Measurements from ENCODE around the gene NHLRC4. TPM values are rescaled to one million over a fixed set of nuclear protein-coding genes. Genes with fewer than 3 reads are reported as not detected.
A peak's percentile ranks its signal among the peaks of the same experiment; 100 is the strongest.

NHLRC4 gene
- polyA plus RNA-seq, 1 donor (not counting 4 experiments of a cell fraction or from before 2014, with no cell fraction given): 0.10 TPM

DNA sequence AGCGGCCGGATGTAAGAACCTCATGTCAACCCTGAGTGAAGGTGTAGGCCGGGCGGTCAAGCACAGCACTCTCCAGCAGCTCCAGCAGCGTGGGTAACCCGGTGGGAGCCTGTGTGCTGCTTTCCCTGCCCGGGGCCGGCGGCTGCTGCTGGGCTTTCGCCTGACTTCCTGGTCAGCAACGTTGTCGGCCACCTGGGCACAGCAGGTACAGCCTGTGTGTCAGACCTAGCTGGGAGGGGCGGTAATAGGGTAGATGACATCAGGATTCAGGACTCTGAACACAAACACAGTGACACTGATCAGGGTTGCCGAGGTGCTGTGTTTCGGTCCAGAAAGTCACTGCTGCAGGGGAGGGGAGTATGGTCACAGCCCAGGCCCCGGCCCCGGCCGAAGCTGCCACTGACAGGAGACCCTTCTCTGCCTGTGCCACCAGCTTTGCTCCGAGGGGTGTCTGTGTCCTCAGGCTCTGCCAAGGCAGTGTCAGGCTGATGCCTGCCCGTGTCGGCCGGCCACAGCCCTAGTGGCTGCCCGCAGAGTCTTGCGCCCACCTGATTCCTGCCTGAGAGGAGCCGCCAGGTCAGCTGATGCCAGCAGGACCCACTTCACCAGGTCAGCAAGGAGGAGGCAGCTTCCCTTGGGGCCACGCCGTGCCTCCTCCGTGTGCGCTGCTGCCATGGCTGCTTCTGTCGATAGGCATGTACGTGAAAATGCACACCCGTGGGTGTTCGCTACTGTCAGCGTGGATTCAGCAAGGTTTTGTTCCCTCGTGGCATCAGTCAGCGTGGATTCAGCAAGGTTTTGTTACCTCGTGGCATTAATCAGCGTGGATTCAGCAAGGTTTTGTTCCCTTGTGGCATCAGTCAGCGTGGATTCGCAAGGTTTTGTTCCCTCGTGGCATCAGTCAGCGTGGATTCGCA lies 32.3 kb downstream of the NHLRC4 start:
- H3K4me2 ChIP-seq (ENCODE audit: control insufficient read depth, extremely low read depth, insufficient read depth, low read depth, low read length): no peak overlapping the region
- H2AFZ ChIP-seq (ENCODE audit: control insufficient read depth, low read length): no peak overlapping the region
- DNase-seq (ENCODE audit: low read depth, low spot score): no peak
- dilution Hi-C loops (cut with MboI; ENCODE audit: extremely low pct_ligation_motif_present, low sequenced_read_pairs): no loop called here
- no peak overlapping the region for H3K9ac ChIP-seq (ENCODE audit: control insufficient read depth, extremely low read depth, insufficient read depth, low read length)
- peaks cover 37% of the 10 kb centered on the region for H3K79me2 ChIP-seq (ENCODE audit: control insufficient read depth, insufficient read depth, low read length)
- no peaks in the 10 kb centered on the region for H3K9me1 ChIP-seq (ENCODE audit: control insufficient read depth, extremely low read depth, insufficient read depth, low read length)
- H3K36me3 ChIP-seq (ENCODE audit: control insufficient read depth in 2 of 2, extremely low read depth in 1 of 2, insufficient read depth in 2 of 2, low read length in 2 of 2): peaks cover 3 to 4% of the 10 kb centered on the region in 2 experiments
- H3K9me3 ChIP-seq (ENCODE audit: control insufficient read depth, low read depth, low read length): no peaks in the 10 kb centered on the region
- H3K27ac ChIP-seq (ENCODE audit: control insufficient read depth, insufficient read depth, low read length): no peak overlapping the region
- H3K4me3 ChIP-seq (ENCODE audit: control insufficient read depth in 2 of 3, extremely low read depth in 1 of 3, insufficient read depth in 2 of 3, low read depth in 1 of 3, low read length in 3 of 3): no peak overlapping the region
- no peaks in the 10 kb centered on the region for H3K27me3 ChIP-seq (ENCODE audit: control insufficient read depth, extremely low read depth, insufficient read depth, low read length)
- peaks cover 9% of the 10 kb centered on the region for H3K4me1 ChIP-seq (ENCODE audit: control insufficient read depth, extremely low read depth, insufficient read depth, low read length)
- H4K20me1 ChIP-seq (ENCODE audit: control insufficient read depth, extremely low read depth, insufficient read depth, low read length): peaks cover 23% of the 10 kb centered on the region
- no peak for TF ChIP-seq CTCF (optimal IDR thresholded peaks at IDR 0.05 in 1 of 3, IDR thresholded peaks at IDR 0.05 in 1 of 3, conservative IDR thresholded peaks at IDR 0.05 in 1 of 3; ENCODE audit: extremely low read depth in 1 of 3, insufficient read depth in 2 of 3, low read length in 3 of 3)
- no peak for TF ChIP-seq EZH2 (IDR thresholded peaks at IDR 0.05; ENCODE audit: low read length)
- FAIRE-seq: no peak

- H3K4me1 ChIP-seq (ENCODE audit: control insufficient read depth, extremely low read depth, insufficient read depth, low read length): peaks cover 5% of the 10 kb centered on the region
- peaks cover 9% of the 10 kb centered on the region for H4K20me1 ChIP-seq (ENCODE audit: control insufficient read depth, extremely low read depth, insufficient read depth, low read length)
- peak; percentile 29 to 43 (median 37) for TF ChIP-seq CTCF (optimal IDR thresholded peaks at IDR 0.05 in 1 of 3, IDR thresholded peaks at IDR 0.05 in 1 of 3, conservative IDR thresholded peaks at IDR 0.05 in 1 of 3; ENCODE audit: extremely low read depth in 1 of 3, insufficient read depth in 2 of 3, low read length in 3 of 3)
- no peak for TF ChIP-seq EZH2 (IDR thresholded peaks at IDR 0.05; ENCODE audit: low read length)
- H2AFZ ChIP-seq (ENCODE audit: control insufficient read depth, low read length): no peak overlapping the region
- H3K9me3 ChIP-seq (ENCODE audit: control insufficient read depth, low read depth, low read length): no peaks in the 10 kb centered on the region
- H3K27ac ChIP-seq (ENCODE audit: control insufficient read depth, insufficient read depth, low read length): no peak overlapping the region
- H3K9ac ChIP-seq (ENCODE audit: control insufficient read depth, extremely low read depth, insufficient read depth, low read length): no peak overlapping the region
- DNase-seq (ENCODE audit: low read depth, low spot score) (no peak), FAIRE-seq (no peak)
- no peak overlapping the region for H3K4me3 ChIP-seq (ENCODE audit: control insufficient read depth in 2 of 3, extremely low read depth in 1 of 3, insufficient read depth in 2 of 3, low read depth in 1 of 3, low read length in 3 of 3)
- no peak overlapping the region for H3K4me2 ChIP-seq (ENCODE audit: control insufficient read depth, extremely low read depth, insufficient read depth, low read depth, low read length)
- H3K27me3 ChIP-seq (ENCODE audit: control insufficient read depth, extremely low read depth, insufficient read depth, low read length): no peaks in the 10 kb centered on the region
- H3K9me1 ChIP-seq (ENCODE audit: control insufficient read depth, extremely low read depth, insufficient read depth, low read length): no peaks in the 10 kb centered on the region
- H3K36me3 ChIP-seq (ENCODE audit: control insufficient read depth in 2 of 2, extremely low read depth in 1 of 2, insufficient read depth in 2 of 2, low read length in 2 of 2): peaks cover 3 to 4% of the 10 kb centered on the region in 2 experiments
- dilution Hi-C loops (cut with MboI; ENCODE audit: extremely low pct_ligation_motif_present, low sequenced_read_pairs): no loop called here
- H3K79me2 ChIP-seq (ENCODE audit: control insufficient read depth, insufficient read depth, low read length): peaks cover 32% of the 10 kb centered on the region
Observed at GRCh38 chr16:600781-601180, 34.0 kb downstream of the NHLRC4 start.
